Measurements from ENCODE around the gene PBX2.

GRCh38 chr6:32164295-32164694 is 25.7 kb downstream of the PBX2 start, which contains the start of gene EGFL8:
- TF ChIP-seq CTCF (IDR thresholded peaks at IDR 0.05; ENCODE audit: poor library complexity) (no peak), EZH2 (IDR thresholded peaks at IDR 0.05; ENCODE audit: borderline replicate concordance) (no peak)

All from hepatocyte (in vitro differentiated cells).